Mucosa of stomach (tissue), 1 donor: Measurements from ENCODE around the gene ARHGAP22.

Experiments used
- H3K27me3 ChIP-seq: one replicate; pipeline ENCODE4 v1.7.0; 2013; ENCODE audit warnings: mild to moderate bottlenecking, low read length; ENCODE audit not compliant: control insufficient read depth, insufficient read depth
- H3K36me3 ChIP-seq: one replicate; pipeline ENCODE4 v1.7.0; 2013; ENCODE audit warnings: low read length; ENCODE audit not compliant: control insufficient read depth, insufficient read depth
- H3K4me1 ChIP-seq: one replicate; pipeline ENCODE4 v1.7.0; 2013; ENCODE audit warnings: mild to moderate bottlenecking, low read length; ENCODE audit not compliant: control insufficient read depth, insufficient read depth
- H3K4me3 ChIP-seq: one replicate; pipeline ENCODE4 v1.7.0; 2013; ENCODE audit warnings: low read length
- H3K9ac ChIP-seq: one replicate; pipeline ENCODE4 v1.7.0; 2013; ENCODE audit warnings: mild to moderate bottlenecking, low read length, moderate library complexity
- H3K9me3 ChIP-seq: one replicate; pipeline ENCODE4 v1.7.0; 2013; ENCODE audit warnings: mild to moderate bottlenecking, low read length, moderate library complexity; ENCODE audit not compliant: control insufficient read depth
- donor health status: Pancreatic carcinoma.

Gene ARHGAP22

DNA sequence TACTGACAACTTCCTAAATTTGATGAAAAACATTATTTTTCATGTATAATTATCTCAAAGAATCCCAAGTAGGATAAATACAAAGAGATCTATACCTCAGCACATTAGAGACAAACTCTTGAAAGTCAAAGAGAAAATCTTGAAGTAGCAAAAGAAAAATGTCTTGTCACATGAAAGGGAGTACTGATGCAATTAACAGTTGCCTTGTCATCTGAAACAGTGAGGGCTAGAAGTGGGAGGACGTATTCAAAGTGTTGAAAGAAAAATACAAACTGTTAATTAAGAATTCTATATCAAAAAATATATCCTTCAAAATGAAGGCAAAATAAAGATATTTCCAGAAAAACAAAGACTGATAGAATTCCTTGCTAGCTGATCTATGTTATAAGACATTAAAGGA, 35.5 kb upstream of the ARHGAP22 start:
- no peak overlapping the region for H3K9ac ChIP-seq
- no peaks in the 10 kb centered on the region for H3K9me3 ChIP-seq
- no peaks in the 10 kb centered on the region for H3K36me3 ChIP-seq
- H3K4me3 ChIP-seq: no peak overlapping the region
- no peaks in the 10 kb centered on the region for H3K27me3 ChIP-seq
- no peaks in the 10 kb centered on the region for H3K4me1 ChIP-seq

DNA sequence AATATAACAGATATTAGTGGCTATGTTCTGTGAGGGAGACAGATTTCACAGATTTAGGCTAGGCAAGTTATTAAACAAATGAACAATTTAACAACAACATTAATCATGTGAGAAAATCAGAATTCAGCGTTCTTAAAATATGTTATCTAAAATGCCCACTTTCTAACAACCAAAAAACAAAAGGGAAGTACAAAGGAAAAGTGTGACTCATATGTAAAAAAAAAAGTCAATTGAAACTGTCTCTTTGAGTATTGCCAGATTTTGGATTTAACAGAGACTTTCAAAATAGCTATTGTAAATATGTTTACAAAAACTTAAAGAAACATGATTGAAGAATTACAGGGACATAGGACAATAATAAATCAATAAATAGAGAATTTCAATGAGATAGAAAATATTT, 34.8 kb upstream of the ARHGAP22 start:
- Histone ChIP-seq H3K9ac (no peak overlapping the region), H3K27me3 (no peaks in the 10 kb centered on the region), H3K9me3 (no peaks in the 10 kb centered on the region)

DNA sequence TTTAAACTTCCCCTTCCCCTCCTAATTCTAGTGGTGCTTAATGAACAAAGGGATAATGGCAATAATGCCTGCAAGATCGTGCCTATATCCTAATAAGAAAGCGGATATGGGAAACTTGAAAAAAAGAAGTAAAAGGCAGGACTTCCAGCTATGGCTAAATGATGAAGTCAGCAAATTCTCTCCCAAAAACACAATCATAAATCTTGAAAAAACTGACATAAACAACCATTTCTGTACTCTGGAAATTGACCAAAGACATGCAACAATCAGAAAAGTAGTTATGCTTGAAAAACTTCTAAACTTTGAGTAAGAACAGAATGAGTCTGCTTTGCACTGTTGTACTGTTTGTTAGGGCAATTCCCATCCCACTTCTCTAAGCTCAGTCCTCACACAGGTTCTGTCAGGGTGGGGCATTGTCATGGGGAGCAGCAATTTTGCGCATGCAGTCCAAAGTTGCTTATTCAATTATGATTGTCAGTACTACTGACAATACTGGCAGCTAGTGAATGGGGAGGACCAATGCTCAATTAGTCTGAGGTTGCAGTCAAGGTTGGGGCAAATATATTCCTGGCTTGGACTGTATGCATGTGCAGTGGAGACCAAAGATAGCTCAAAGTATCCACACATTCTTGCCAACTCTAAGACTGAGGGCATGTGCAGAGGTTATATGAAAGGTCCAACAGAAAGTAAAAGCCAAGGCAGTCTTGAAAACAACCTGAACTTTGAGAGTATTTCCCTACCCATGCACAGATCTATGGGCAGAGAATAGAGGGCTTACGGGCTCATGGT, 34.1 kb upstream of the ARHGAP22 start:
- Histone ChIP-seq H3K4me3 (no peak overlapping the region), H3K9ac (no peak overlapping the region), H3K36me3 (no peaks in the 10 kb centered on the region), H3K27me3 (no peaks in the 10 kb centered on the region), H3K9me3 (no peaks in the 10 kb centered on the region), H3K4me1 (no peaks in the 10 kb centered on the region)

More for the DNA sequence above, 34.8 kb upstream of the ARHGAP22 start:
- Histone ChIP-seq H3K4me1 (no peaks in the 10 kb centered on the region), H3K4me3 (no peak overlapping the region), H3K36me3 (no peaks in the 10 kb centered on the region)

DNA sequence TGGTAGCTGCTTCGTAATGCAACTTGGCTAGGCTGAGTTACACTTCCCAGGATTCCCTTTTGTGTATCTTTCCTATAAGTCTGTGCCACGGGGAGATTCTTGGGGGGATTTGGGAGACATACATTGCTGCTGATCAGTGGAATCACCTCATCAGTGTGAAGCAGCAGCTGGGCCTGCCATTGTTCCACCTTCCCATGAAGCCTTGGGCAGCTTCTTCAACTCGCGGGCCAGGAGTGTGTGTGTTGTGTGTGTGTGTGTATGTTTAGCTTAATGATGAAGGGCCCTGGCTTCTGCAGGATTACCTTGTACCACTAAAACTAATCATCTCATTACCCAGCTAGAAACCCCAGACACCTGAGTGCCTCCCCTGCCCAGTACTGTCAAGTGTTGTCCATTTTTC, 33.3 kb upstream of the ARHGAP22 start:
- no peak overlapping the region for H3K9ac ChIP-seq
- H3K27me3 ChIP-seq: no peaks in the 10 kb centered on the region
- no peaks in the 10 kb centered on the region for H3K9me3 ChIP-seq
- no peak overlapping the region for H3K4me3 ChIP-seq
- H3K4me1 ChIP-seq: no peaks in the 10 kb centered on the region
- no peaks in the 10 kb centered on the region for H3K36me3 ChIP-seq

DNA sequence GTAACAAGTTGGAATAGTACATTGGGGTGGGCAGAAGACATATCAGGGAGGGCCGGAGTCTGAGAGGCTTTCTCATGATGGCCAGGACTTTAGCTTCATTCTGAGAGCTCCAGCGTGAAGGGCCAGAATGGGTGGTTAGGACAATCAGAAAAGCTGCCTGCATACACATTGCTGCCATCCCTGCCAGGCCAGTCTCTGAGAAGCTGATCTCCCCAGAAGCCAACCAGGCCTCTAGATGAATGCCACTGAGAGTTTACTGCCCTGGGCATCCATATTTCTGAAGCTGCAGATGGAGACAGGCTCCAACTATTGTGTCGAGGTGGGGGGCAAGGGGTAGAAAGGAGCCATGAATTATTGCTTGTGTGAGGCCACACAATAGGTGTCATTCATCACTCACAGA, 32.0 kb upstream of the ARHGAP22 start:
- H3K4me3 ChIP-seq: no peak overlapping the region
- H3K27me3 ChIP-seq: no peaks in the 10 kb centered on the region
- H3K4me1 ChIP-seq: no peaks in the 10 kb centered on the region
- no peak overlapping the region for H3K9ac ChIP-seq
- H3K36me3 ChIP-seq: no peaks in the 10 kb centered on the region
- H3K9me3 ChIP-seq: no peaks in the 10 kb centered on the region

DNA sequence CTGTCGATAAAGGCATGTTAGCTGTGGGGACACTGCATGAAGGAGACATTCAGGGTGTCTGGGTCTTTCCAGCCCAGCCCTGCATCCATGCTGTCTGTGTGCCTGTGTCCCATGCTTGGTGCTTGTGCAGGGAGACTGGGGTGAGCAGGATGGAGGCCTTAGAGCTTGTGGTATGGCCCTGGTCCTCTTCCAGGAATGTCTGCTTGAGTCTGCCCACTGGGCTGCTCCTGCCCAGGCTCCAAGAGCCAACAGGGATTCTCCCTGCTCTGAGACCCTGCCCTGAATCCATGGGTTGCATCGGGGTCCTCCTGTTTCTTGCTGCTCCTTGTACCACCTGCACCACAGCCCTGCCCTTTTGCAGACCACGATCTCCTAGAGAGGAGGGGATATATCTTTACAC, 31.4 kb upstream of the ARHGAP22 start:
- Histone ChIP-seq H3K9ac (no peak overlapping the region), H3K4me1 (no peaks in the 10 kb centered on the region), H3K9me3 (no peaks in the 10 kb centered on the region), H3K4me3 (no peak overlapping the region), H3K27me3 (no peaks in the 10 kb centered on the region), H3K36me3 (no peaks in the 10 kb centered on the region)

DNA sequence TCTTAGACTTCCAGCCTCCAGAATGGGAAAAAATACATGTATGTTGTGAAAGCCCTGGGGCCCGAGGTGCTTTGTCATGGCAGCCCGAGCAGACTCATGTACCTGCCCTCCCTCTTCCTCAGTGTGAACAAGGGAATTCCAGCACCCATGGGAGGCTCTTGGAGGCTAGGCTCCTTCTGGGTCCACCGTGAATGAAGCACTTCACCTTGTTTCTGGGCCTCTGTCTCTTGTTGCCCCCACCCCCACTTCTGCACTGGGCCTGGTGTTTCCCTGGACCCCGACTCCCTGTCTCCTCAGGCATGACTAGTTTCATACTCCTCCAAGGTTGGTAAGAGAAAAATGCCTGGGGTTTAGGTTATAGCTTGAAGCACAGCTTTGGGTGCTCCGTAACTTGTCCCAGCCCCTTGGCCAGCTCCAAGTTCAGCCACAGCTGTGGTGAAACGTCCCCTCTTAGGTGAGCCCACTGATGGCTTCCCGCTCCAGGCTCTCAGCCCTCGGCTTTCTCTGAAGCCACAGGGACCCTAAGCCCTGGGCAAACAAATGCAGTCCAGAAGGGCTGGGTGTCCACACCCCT, 30.2 kb upstream of the ARHGAP22 start:
- Histone ChIP-seq H3K4me3 (no peak overlapping the region), H3K36me3 (no peaks in the 10 kb centered on the region), H3K9me3 (no peaks in the 10 kb centered on the region), H3K27me3 (no peaks in the 10 kb centered on the region), H3K9ac (no peak overlapping the region), H3K4me1 (no peaks in the 10 kb centered on the region)

DNA sequence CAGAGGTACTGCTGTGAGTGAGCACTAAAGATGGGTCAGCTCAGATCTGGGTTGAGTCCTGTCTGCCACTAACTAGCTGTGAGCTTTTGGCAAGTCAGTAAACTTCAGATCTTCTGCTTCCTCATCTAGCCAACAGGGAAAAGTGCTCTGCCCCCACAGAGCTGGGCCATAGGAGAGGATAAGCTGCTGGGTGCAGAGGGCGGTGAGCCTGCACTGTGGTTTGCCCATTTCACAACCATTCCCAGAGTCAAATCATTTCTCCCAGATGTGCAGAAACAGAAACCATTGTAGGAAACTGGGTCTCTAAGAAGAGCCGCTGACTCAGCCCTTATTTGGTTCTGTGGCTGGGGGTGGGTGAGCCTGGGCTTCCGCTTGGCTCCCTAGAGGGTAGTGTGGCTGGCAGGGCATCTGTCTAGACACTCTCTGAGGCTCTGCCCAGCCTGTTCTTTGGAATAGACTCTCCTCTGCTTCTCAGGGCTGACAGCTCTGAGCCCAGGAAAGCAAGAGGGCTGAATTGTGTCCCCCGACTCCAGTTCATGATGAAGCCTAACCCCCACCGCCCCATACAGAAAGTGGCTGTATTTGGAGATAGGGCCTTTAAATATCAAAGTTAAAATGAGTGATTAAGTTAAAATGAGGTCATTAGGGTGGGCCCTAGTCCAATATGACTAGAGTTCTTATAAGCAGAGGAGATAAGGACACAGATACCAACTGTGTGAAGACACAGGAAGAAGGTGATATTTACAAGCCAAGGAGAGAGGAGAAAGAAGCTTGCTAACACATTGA, 29.5 kb upstream of the ARHGAP22 start:
- Histone ChIP-seq H3K27me3 (no peaks in the 10 kb centered on the region), H3K4me3 (no peak overlapping the region), H3K4me1 (no peaks in the 10 kb centered on the region)

DNA sequence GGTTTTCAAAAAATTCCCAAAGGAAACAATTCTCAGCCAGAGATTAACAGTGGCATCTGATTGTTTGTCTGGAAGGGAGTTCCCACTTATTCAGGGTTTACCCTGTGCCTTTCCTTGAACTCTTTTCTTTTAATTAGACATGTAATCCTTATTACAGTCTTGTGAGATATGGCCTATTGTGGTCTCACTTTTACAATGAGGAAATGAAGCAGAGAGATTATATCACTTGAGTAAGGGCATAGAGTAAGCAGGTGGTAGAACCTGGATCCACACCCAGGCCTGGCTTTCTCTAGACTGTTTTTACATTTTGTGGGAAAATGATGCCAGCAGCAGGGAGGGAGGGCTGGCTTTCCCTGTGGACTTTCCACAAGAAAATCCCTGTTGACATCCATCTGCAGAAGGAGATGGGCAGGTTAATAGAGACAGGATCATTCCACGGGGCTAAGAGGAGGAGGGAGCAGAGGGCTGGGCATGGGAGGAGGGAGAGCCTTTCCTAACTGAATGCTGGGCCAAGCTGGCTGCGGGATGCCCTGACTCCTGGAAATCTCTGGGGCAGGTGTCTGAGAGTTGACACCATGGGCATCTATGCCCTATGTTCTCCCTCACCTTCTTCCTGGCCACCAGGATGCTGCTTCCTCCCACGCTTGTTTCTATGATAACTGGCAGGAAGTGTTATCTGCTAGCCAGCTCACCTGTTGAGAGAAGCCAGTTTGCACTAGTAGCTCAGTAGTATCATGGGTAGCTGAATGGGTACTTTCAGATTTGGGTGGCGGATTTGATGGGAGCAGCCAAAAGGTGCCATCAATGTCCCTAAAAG, 28.7 kb upstream of the ARHGAP22 start:
- Histone ChIP-seq H3K36me3 (no peaks in the 10 kb centered on the region), H3K4me3 (no peak overlapping the region), H3K27me3 (no peaks in the 10 kb centered on the region), H3K9me3 (no peaks in the 10 kb centered on the region), H3K9ac (no peak overlapping the region), H3K4me1 (no peaks in the 10 kb centered on the region)

More for the DNA sequence above, 29.5 kb upstream of the ARHGAP22 start:
- H3K36me3 ChIP-seq: no peaks in the 10 kb centered on the region
- H3K9ac ChIP-seq: no peak overlapping the region
- no peaks in the 10 kb centered on the region for H3K9me3 ChIP-seq

DNA sequence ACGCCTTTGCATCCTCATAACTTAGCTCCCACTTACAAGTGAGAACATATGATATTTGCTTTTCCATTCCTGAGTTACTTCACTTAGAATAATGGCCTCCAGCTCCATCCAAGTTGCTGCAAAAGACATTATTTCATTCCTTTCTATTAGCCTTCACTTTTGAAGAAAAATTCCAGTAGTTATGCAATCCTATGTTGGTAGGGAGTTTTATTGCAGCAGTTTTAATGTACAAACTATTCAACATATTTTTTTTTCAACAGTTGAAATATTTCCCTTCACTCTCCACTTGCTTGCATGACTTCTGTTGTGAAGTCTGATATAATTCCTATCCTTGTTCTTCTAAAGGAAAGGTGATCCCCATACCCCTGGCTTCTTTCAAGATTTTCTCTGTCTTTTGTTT, 27.3 kb upstream of the ARHGAP22 start:
- no peaks in the 10 kb centered on the region for H3K4me1 ChIP-seq
- no peaks in the 10 kb centered on the region for H3K36me3 ChIP-seq
- H3K9me3 ChIP-seq: no peaks in the 10 kb centered on the region
- H3K4me3 ChIP-seq: no peak overlapping the region
- H3K9ac ChIP-seq: no peak overlapping the region
- no peaks in the 10 kb centered on the region for H3K27me3 ChIP-seq

DNA sequence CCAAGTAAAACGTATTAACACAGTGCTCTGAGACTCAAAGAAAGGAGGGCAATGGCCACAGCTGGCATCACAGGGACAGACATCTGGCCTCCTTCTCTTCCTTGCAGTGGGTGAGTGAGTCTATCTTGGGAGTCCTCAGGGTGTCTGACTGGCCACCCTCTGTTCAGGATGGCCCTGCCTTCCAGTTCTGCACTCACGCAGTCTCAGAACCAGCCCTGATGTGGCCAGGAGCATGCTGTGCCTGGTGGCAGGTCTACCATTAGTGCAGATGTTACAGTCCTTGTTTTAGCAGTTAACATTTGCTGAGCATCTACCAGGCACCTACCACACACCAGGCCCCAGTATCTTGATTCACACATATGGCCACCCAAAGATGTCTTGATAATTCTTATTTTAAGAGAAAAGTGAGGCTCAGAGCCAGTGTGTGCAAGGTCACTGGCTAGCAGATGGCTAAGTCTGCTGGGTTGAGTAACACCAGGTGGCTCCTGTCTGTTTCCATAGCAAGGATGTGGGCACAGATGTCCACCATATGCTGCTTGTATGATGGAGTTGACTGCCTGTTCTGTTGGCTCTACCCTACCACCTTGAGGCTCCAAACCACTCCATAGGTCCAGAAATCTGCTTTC, 23.2 kb upstream of the ARHGAP22 start:
- Histone ChIP-seq H3K4me1 (no peaks in the 10 kb centered on the region), H3K4me3 (no peak overlapping the region), H3K9me3 (no peaks in the 10 kb centered on the region), H3K27me3 (no peaks in the 10 kb centered on the region), H3K36me3 (no peaks in the 10 kb centered on the region), H3K9ac (no peak overlapping the region)
